GM23248 (cell line): ENCODE measurements around the gene C19orf33. TPM values are rescaled to one million over a fixed set of nuclear protein-coding genes. Genes with fewer than 3 reads are reported as not detected.

Experiments
- DNase-seq: peaks from one replicate; pipeline ENCODE4 v3.0.0-alpha.2; 2015
- H2AFZ ChIP-seq: fragments of 200-600 bp; sonication (generic); 2 replicates; pipeline ENCODE4 v1.6.1; 2016; ENCODE audit warnings: antibody characterized with exemption
- H3F3A ChIP-seq: fragments of 200-600 bp; sonication (generic); 2 replicates; pipeline ENCODE4 v1.6.1; 2016; ENCODE audit warnings: mild to moderate bottlenecking, antibody characterized with exemption, mixed run types; ENCODE audit not compliant: insufficient read depth
- H3K27ac ChIP-seq: fragments of 200-600 bp; sonication (generic); 2 replicates; pipeline ENCODE4 v1.5.1; 2016; ENCODE audit warnings: mild to moderate bottlenecking
- H3K27me3 ChIP-seq: fragments of 200-600 bp; sonication (generic); replicated peaks from 2 replicates; pipeline ENCODE4 v1.6.1; 2016; ENCODE audit warnings: mild to moderate bottlenecking; ENCODE audit not compliant: insufficient read depth
- H3K36me3 ChIP-seq: fragments of 200-600 bp; sonication (generic); 2 replicates; pipeline ENCODE4 v1.6.1; 2016; ENCODE audit warnings: low read depth, mild to moderate bottlenecking
- H3K4me1 ChIP-seq: fragments of 200-600 bp; sonication (generic); 2 replicates; pipeline ENCODE4 v1.6.1; 2016; ENCODE audit warnings: mild to moderate bottlenecking; ENCODE audit not compliant: insufficient read depth
- H3K4me2 ChIP-seq: fragments of 200-600 bp; sonication (generic); one replicate; pipeline ENCODE4 v1.6.1; 2016; ENCODE audit warnings: mild to moderate bottlenecking; ENCODE audit not compliant: unreplicated experiment
- H3K4me3 ChIP-seq: fragments of 200-600 bp; sonication (generic); 2 replicates; pipeline ENCODE4 v1.5.1; 2016; ENCODE audit warnings: mild to moderate bottlenecking
- H3K79me2 ChIP-seq: fragments of 200-600 bp; sonication (generic); 2 replicates; pipeline ENCODE4 v1.6.1; 2016; ENCODE audit warnings: mild to moderate bottlenecking; ENCODE audit not compliant: insufficient read depth
- H3K9ac ChIP-seq: fragments of 200-600 bp; sonication (generic); 2 replicates; pipeline ENCODE4 v1.6.1; 2016; ENCODE audit warnings: mild to moderate bottlenecking
- H3K9me2 ChIP-seq: fragments of 200-600 bp; sonication (generic); 2 replicates; pipeline ENCODE4 v1.6.1; 2016; ENCODE audit warnings: mixed run types, mild to moderate bottlenecking, moderate library complexity; ENCODE audit not compliant: insufficient read depth
- H3K9me3 ChIP-seq: fragments of 200-600 bp; sonication (generic); one replicate; pipeline ENCODE4 v1.6.1; 2017; ENCODE audit warnings: low read depth
- H4K20me1 ChIP-seq: fragments of 200-600 bp; sonication (generic); 2 replicates; pipeline ENCODE4 v1.6.0; 2016; ENCODE audit not compliant: insufficient read depth
- EZH2 ChIP-seq: fragments of 200-600 bp; sonication (generic); IDR thresholded peaks from 2 replicates; pipeline ENCODE4 v1.6.1; 2018; ENCODE audit warnings: antibody characterized with exemption, mild to moderate bottlenecking; ENCODE audit not compliant: insufficient read depth, poor library complexity, severe bottlenecking
- EZH2phosphoT487 ChIP-seq: fragments of 200-600 bp; sonication (generic); IDR thresholded peaks from 2 replicates; pipeline ENCODE4 v1.6.1; 2018; ENCODE audit warnings: antibody characterized with exemption, moderate library complexity, mild to moderate bottlenecking, low read depth; ENCODE audit not compliant: insufficient read depth
- WGBS, 2 experiments: methylation state at CpG; one replicate each; pipeline ENCODE4 v1.1.6; 2015 to 2017; ENCODE audit warnings: low lambda C conversion rate in 2 of 2, low coverage in 1 of 2; ENCODE audit errors: missing lambda C conversion rate in 2 of 2; 5-methylcytosine and 5-hydroxymethylcytosine counted together
- in situ Hi-C: fragments of 300-500 bp; cut with MboI; formaldehyde crosslinking; loops from 2 replicates; pipeline ENCODE4 v1.15.0; 2020
- polyA plus RNA-seq: library from polyadenylated mRNA; unstranded; fragments of >200 nt; fragmentation: Nextera tagmentation; extraction: Ambion mirVana; gene quantifications from 2 replicates; pipeline ENCODE4 v1.2.1, GENCODE V29; 2016
- total RNA-seq: library from RNA; depleted of rRNA; stranded (reverse); fragments of >200 nt; shearing (Covaris generic); gene quantifications from 2 replicates; pipeline ENCODE4 v1.2.3, GENCODE V29; 2014

C19orf33 gene
- total and polyA plus RNA-seq, 2 experiments from 2014 or later = not detected

DNA sequence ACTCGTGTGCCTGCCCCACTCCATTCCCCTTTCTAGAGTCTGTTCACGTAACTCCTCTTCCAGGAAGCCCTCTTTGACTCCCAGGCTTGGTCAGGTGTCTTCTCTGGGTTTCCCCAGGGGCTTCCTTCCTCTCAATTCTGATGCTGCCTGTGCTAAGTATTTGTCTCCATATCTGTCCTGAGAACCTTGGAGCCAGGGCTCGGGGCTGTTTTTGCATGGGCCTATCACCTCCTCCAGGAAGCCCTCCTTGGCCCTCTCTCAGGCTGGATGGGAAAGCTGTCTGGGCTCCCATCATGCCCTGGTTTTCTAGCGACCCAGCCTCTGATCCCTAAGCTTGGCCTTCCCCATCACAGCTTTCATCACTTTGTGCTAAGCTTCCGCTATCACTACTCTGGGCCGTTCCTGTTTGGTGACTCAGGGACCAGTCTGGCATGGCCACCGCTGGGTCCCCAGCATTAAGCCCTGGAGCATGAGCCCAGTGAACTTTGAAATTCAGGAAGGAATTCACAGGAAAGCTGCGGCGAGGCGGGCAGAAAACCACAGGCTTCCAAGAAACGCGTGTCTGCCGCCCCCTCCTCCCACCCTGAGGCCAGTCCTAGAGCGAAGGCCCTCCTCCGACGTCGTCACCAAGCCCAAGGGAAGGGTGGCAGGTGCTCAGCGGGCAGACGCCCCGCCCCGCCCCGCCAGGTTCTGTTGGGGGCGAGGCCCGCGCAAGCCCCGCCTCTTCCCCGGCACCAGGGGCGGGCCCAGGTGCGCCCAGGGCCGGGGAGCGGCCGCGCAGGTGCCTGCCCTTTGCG is 40.2 kb upstream of the C19orf33 start:
- H3K9ac ChIP-seq = no peak overlapping the region

DNA sequence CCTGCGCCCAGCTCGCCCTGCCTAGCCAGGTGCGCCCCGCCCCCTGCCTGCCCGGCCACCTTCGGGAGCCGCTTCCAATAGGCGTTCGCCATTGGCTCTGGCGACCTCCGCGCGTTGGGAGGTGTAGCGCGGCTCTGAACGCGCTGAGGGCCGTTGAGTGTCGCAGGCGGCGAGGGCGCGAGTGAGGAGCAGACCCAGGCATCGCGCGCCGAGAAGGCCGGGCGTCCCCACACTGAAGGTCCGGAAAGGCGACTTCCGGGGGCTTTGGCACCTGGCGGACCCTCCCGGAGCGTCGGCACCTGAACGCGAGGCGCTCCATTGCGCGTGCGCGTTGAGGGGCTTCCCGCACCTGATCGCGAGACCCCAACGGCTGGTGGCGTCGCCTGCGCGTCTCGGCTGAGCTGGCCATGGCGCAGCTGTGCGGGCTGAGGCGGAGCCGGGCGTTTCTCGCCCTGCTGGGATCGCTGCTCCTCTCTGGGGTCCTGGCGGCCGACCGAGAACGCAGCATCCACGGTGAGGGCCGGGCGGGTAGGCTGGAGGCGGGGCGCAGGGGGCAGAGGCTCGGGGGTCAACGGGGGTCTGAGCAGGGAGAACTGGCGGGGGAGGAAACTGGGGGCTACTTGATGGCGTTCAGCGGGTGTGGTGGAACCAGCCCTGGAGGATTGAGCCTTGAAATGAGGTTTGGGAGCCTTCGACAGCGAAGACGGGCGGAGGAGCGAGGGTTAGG is 39.4 kb upstream of the C19orf33 start, which contains the start of gene SPINT2:
Gene SPINT2, plus strand, starts transcription at position 88 of the 727 bp plus-strand sequence. Its CDS starts 320 bp downstream, at position 408.
- Histone ChIP-seq H3K9me3 (no peaks in the 10 kb centered on the region), H3K4me2 (peak within 1 kb of the TSS; percentile 16), H3F3A (peaks cover 15% of the 10 kb centered on the region; the same call in 1 of the 2 replicates), H3K9ac (no peak within 1 kb of the TSS), H3K4me3 (peak within 1 kb of the TSS; percentile 57), H3K27me3 (no peaks in the 10 kb centered on the region), H3K36me3 (no peaks in the 10 kb centered on the region), H2AFZ (peak within 1 kb of the TSS; percentile 75), H3K27ac (no peak within 1 kb of the TSS), H3K4me1 (peaks cover 21% of the 10 kb centered on the region), H3K79me2 (no peaks in the 10 kb centered on the region), H3K9me2 (no peaks in the 10 kb centered on the region), H4K20me1 (no peaks in the 10 kb centered on the region)
- no peak for TF ChIP-seq EZH2phosphoT487
- no peak for TF ChIP-seq EZH2
- 13 to 14% methylated on average over 68 to 78 of the region's 78 CpGs for WGBS, 2 experiments
- DNase-seq = peak; percentile 26
- in situ Hi-C loops = no loop called here

More for the DNA sequence above, 40.2 kb upstream of the C19orf33 start:
- H3K4me2 ChIP-seq = peak overlapping the region; percentile 16
- H4K20me1 ChIP-seq = no peaks in the 10 kb centered on the region
- TF ChIP-seq EZH2 = no peak
- no peak for TF ChIP-seq EZH2phosphoT487
- H3K9me3 ChIP-seq = no peaks in the 10 kb centered on the region
- peak overlapping the region; percentile 57 for H3K4me3 ChIP-seq
- peak overlapping the region; percentile 75 for H2AFZ ChIP-seq
- H3F3A ChIP-seq = peaks cover 15% of the 10 kb centered on the region; the same call in 1 of the 2 replicates
- in situ Hi-C loops = no loop called here
- WGBS, 2 experiments = 20 to 21% methylated on average over 13 to 22 of the region's 34 CpGs
- H3K79me2 ChIP-seq = no peaks in the 10 kb centered on the region
- peak; percentile 64 for DNase-seq
- H3K9me2 ChIP-seq = no peaks in the 10 kb centered on the region
- no peaks in the 10 kb centered on the region for H3K36me3 ChIP-seq
- no peak overlapping the region for H3K27ac ChIP-seq
- peaks cover 21% of the 10 kb centered on the region for H3K4me1 ChIP-seq
- no peaks in the 10 kb centered on the region for H3K27me3 ChIP-seq

GRCh38 chr19:38265213-38265861 is 38.7 kb upstream of the C19orf33 start:
- Histone ChIP-seq H3F3A (peaks cover 20% of the 10 kb centered on the region; the same call in 1 of the 2 replicates), H3K79me2 (no peaks in the 10 kb centered on the region)

GRCh38 chr19:38265921-38266429 is 38.1 kb upstream of the C19orf33 start:
- no peaks in the 10 kb centered on the region for H3K79me2 ChIP-seq
- H3K27me3 ChIP-seq = no peaks in the 10 kb centered on the region
- no peaks in the 10 kb centered on the region for H3K9me2 ChIP-seq
- no peaks in the 10 kb centered on the region for H3K9me3 ChIP-seq
- H3K4me2 ChIP-seq = no peak overlapping the region
- H3K4me1 ChIP-seq = peaks cover 34% of the 10 kb centered on the region
- H3K36me3 ChIP-seq = no peaks in the 10 kb centered on the region
- TF ChIP-seq EZH2phosphoT487 = no peak
- no peak for TF ChIP-seq EZH2
- H3K9ac ChIP-seq = no peak overlapping the region
- in situ Hi-C loops = no loop called here
- DNase-seq = no peak
- 91 to 96% methylated on average over 11 to 12 of the region's 12 CpGs for WGBS, 2 experiments
- no peak overlapping the region for H2AFZ ChIP-seq
- H4K20me1 ChIP-seq = no peaks in the 10 kb centered on the region
- no peak overlapping the region for H3K27ac ChIP-seq
- peaks cover 22% of the 10 kb centered on the region; the same call in 1 of the 2 replicates for H3F3A ChIP-seq
- no peak overlapping the region for H3K4me3 ChIP-seq

More at GRCh38 chr19:38265213-38265861, 38.7 kb upstream of the C19orf33 start:
- no peak for DNase-seq
- H3K27ac ChIP-seq = no peak overlapping the region
- H3K4me1 ChIP-seq = peaks cover 28% of the 10 kb centered on the region
- H2AFZ ChIP-seq = no peak overlapping the region
- H3K9me2 ChIP-seq = no peaks in the 10 kb centered on the region
- H3K27me3 ChIP-seq = no peaks in the 10 kb centered on the region
- WGBS, 2 experiments = 84 to 86% methylated on average over 12 to 14 of the region's 14 CpGs
- no peak for TF ChIP-seq EZH2phosphoT487
- no peak for TF ChIP-seq EZH2
- no peaks in the 10 kb centered on the region for H3K9me3 ChIP-seq
- H3K36me3 ChIP-seq = no peaks in the 10 kb centered on the region
- no peak overlapping the region for H3K4me3 ChIP-seq
- H3K4me2 ChIP-seq = no peak overlapping the region
- H3K9ac ChIP-seq = no peak overlapping the region
- in situ Hi-C loops = no loop called here
- H4K20me1 ChIP-seq = no peaks in the 10 kb centered on the region
